Panc1 (cell line): ENCODE results near the gene TMEM141. TPM values are rescaled to one million over a fixed set of nuclear protein-coding genes. Genes with fewer than 3 reads are reported as not detected.
"Not testable (repeated sequence)": the region's sequence is repeated elsewhere in the genome, so short reads cannot be mapped to it uniquely, and the experiment has no call there.

ENCODE experiments used
- ATAC-seq: fragments of 200-7000 bp; cut with Tn5 transposase; 2 replicates; pipeline ENCODE4 v1.9.1; 2020; ENCODE audit warnings: mild to moderate bottlenecking, moderate library complexity
- BruUV-seq: library from RNA; stranded (reverse); fragments of 400-500 nt; replicated peaks from 2 replicates; lab custom pipeline; 2021; lab: Mats Ljungman, UMichigan
- CTCF ChIA-PET: fragments of 300-600 bp; sonication (Branson Sonifier 250); formaldehyde crosslinking; loops from one replicate; lab custom pipeline; 2022; ENCODE audit warnings: antibody characterized with exemption; lab: Charles Lee
- POLR2A ChIA-PET: fragments of 300-600 bp; sonication (Branson Sonifier 250); formaldehyde crosslinking; loops from one replicate; lab custom pipeline; 2022; ENCODE audit warnings: antibody characterized with exemption; lab: Charles Lee
- DNase-seq: peaks from one replicate; pipeline ENCODE4 v3.0.0-alpha.2; 2010; ENCODE audit warnings: low read depth, low spot score
- H3K27ac ChIP-seq: 2 replicates; pipeline ENCODE4 v1.5.1; 2011; ENCODE audit warnings: mild to moderate bottlenecking, low read length, inconsistent platforms
- H3K27me3 ChIP-seq: fragments of 200-500 bp; sonication (Bioruptor generic); 2 replicates; pipeline ENCODE4 v1.6.0; 2014; ENCODE audit warnings: low read length, inconsistent platforms; ENCODE audit not compliant: control insufficient read depth, insufficient read depth
- H3K36me3 ChIP-seq: fragments of 200-500 bp; sonication (Bioruptor generic); 2 replicates; pipeline ENCODE4 v1.5.1; 2014; ENCODE audit warnings: inconsistent platforms, mild to moderate bottlenecking, low read length, moderate library complexity; ENCODE audit not compliant: control insufficient read depth, insufficient read depth
- H3K4me1 ChIP-seq: 2 replicates; pipeline ENCODE4 v1.5.1; 2011; ENCODE audit warnings: inconsistent platforms, mild to moderate bottlenecking, low read length, moderate library complexity; ENCODE audit not compliant: control insufficient read depth, insufficient read depth
- H3K4me3 ChIP-seq, 2 experiments: 2 replicates each; pipeline ENCODE4 v1.5.1; 2011 to 2012; ENCODE audit warnings: low read depth in 2 of 2, low read length in 2 of 2, mild to moderate bottlenecking in 2 of 2, inconsistent platforms in 1 of 2, moderate library complexity in 1 of 2
- H3K9me3 ChIP-seq: fragments of 200-500 bp; sonication (Bioruptor generic); 2 replicates; pipeline ENCODE4 v1.5.1; 2014; ENCODE audit warnings: low read depth, mild to moderate bottlenecking, inconsistent platforms, low read length, moderate library complexity; ENCODE audit not compliant: control insufficient read depth, insufficient read depth
- CTCF ChIP-seq: fragments of 450-650 bp; IDR thresholded peaks from 2 replicates; pipeline ENCODE4 v1.5.1; 2017; ENCODE audit warnings: mild to moderate bottlenecking
- POLR2AphosphoS5 ChIP-seq: IDR thresholded peaks from 2 replicates; pipeline ENCODE4 v1.6.1; 2012; ENCODE audit warnings: mild to moderate bottlenecking, low read depth, low read length, moderate library complexity
- REST ChIP-seq, 2 experiments: IDR thresholded peaks; 2 replicates each; pipeline ENCODE4 v1.6.1; 2011 to 2012; ENCODE audit warnings: low read depth in 2 of 2, control low read depth in 1 of 2, low read length in 1 of 2, mild to moderate bottlenecking in 1 of 2, moderate library complexity in 1 of 2; ENCODE audit not compliant: insufficient read depth in 1 of 2
- TCF7L2 ChIP-seq: IDR thresholded peaks from 2 replicates; pipeline ENCODE4 v1.6.1; 2011; ENCODE audit warnings: mild to moderate bottlenecking, low read depth, low read length, inconsistent platforms
- in situ Hi-C: cut with HindIII; loops from 2 replicates; pipeline ENCODE4 v1.10.0; 2016; ENCODE audit warnings: low sequenced_read_pairs, low pct_unique_long_range_greater_than_20kb
- intact Hi-C: fragments of 100-400 bp; cut with micrococcal nuclease; formaldehyde crosslinking; loops from one replicate; pipeline ENCODE4 v1.10.0; 2022; ENCODE audit not compliant: unreplicated experiment
- total RNA-seq: library from RNA; stranded (reverse); gene quantifications from one replicate; pipeline ENCODE4 v1.2.1, GENCODE V29; 2021; ENCODE audit not compliant: unreplicated experiment

Gene TMEM141
- total RNA-seq, 1 experiment from 2014 or later = 53.5 TPM

GRCh38 chr9:136787690-136788400 is 3.3 kb upstream of the TMEM141 start:
- Histone ChIP-seq H3K27me3 (no peaks in the 10 kb centered on the region), H3K9me3 (no peaks in the 10 kb centered on the region), H3K36me3 (no peaks in the 10 kb centered on the region; the same call in 1 of the 2 replicates), H3K4me3 (peak overlapping the region; percentile 18 to 50), H3K4me1 (peaks cover 11% of the 10 kb centered on the region), H3K27ac (peak overlapping the region; percentile 74)
- TF ChIP-seq CTCF = peak; percentile 84
- TF ChIP-seq TCF7L2 = no peak
- ATAC-seq (no peak), DNase-seq (peak; percentile 43)
- POLR2A ChIA-PET = no interaction called here
- in situ Hi-C loops (no loop called here), intact Hi-C loops (no loop called here)
- CTCF ChIA-PET = no interaction called here
- BruUV-seq = no TSS peak

GRCh38 chr9:136788644-136789522 is 2.3 kb upstream of the TMEM141 start:
- H3K36me3 ChIP-seq, in situ Hi-C loops, CTCF ChIA-PET, ATAC-seq, intact Hi-C loops, H3K9me3 ChIP-seq, BruUV-seq, DNase-seq, H3K27me3 ChIP-seq: not testable (repeated sequence)
- Histone ChIP-seq H3K27ac (peak overlapping the region; percentile 74), H3K4me3 (peak overlapping the region; percentile 18 to 50), H3K4me1 (peaks cover 11% of the 10 kb centered on the region)
- POLR2A ChIA-PET = interaction anchor here (0.6 kb wide), 1 partner anchor 11 kb away, joined by 3 read pairs; no protein-coding TSS in a partner anchor

GRCh38 chr9:136789523-136789937 is 1.6 kb upstream of the TMEM141 start:
- H3K27me3 ChIP-seq = no peaks in the 10 kb centered on the region
- peak overlapping the region; percentile 73 for H3K27ac ChIP-seq
- intact Hi-C loops (no loop called here), in situ Hi-C loops (no loop called here)
- peaks cover 11% of the 10 kb centered on the region for H3K4me1 ChIP-seq
- no peak for ATAC-seq
- no peaks in the 10 kb centered on the region; the same call in 1 of the 2 replicates for H3K36me3 ChIP-seq
- TF ChIP-seq POLR2AphosphoS5 (no peak), TCF7L2 (no peak), REST (IDR thresholded peaks at IDR 0.05; ENCODE audit: insufficient read depth in 1 of 2, low read depth in 2 of 2, low read length in 1 of 2) (no peak)
- DNase-seq = no peak
- POLR2A ChIA-PET = no interaction called here
- CTCF ChIA-PET = no interaction called here
- BruUV-seq = no TSS peak
- peak overlapping the region in 1 of 2 experiments; percentile 50; a peak in 2 of 4 replicates for H3K4me3 ChIP-seq
- no peaks in the 10 kb centered on the region for H3K9me3 ChIP-seq
